H9 (cell line): Measurements from ENCODE around the gene CDH18. TPM values are rescaled to one million over a fixed set of nuclear protein-coding genes. Genes with fewer than 3 reads are reported as not detected.

ENCODE experiments used
- DNase-seq: peaks from one replicate; pipeline ENCODE4 v3.0.0-alpha.2; 2017
- H2AFZ ChIP-seq: one replicate; pipeline ENCODE4 v1.6.1; 2013; ENCODE audit warnings: mild to moderate bottlenecking, low read length, control low read depth, moderate library complexity
- H2AK5ac ChIP-seq: 2 replicates; pipeline ENCODE4 v1.6.1; 2013; ENCODE audit warnings: low read length, control low read depth, mixed read lengths; ENCODE audit not compliant: insufficient read length
- H2BK120ac ChIP-seq: one replicate; pipeline ENCODE4 v1.6.1; 2013; ENCODE audit warnings: low read depth, mild to moderate bottlenecking, low read length, control low read depth, inconsistent platforms; ENCODE audit not compliant: poor library complexity, severe bottlenecking
- H2BK12ac ChIP-seq: 2 replicates; pipeline ENCODE4 v1.6.1; 2013; ENCODE audit warnings: low read length, control low read depth, mixed read lengths, low read depth; ENCODE audit not compliant: insufficient read length
- H2BK15ac ChIP-seq: 2 replicates; pipeline ENCODE4 v1.6.1; 2013; ENCODE audit warnings: low read depth, low read length, control low read depth
- H2BK20ac ChIP-seq: one replicate; pipeline ENCODE4 v1.6.1; 2013; ENCODE audit warnings: low read depth, mild to moderate bottlenecking, low read length, control low read depth, inconsistent platforms; ENCODE audit not compliant: poor library complexity, severe bottlenecking
- H2BK5ac ChIP-seq: 2 replicates; pipeline ENCODE4 v1.6.1; 2013; ENCODE audit warnings: low read length, control low read depth, mixed read lengths; ENCODE audit not compliant: insufficient read length
- H3K14ac ChIP-seq: 2 replicates; pipeline ENCODE4 v1.6.1; 2013; ENCODE audit warnings: low read length, control low read depth; ENCODE audit not compliant: insufficient read depth
- H3K18ac ChIP-seq: 2 replicates; pipeline ENCODE4 v1.6.1; 2013; ENCODE audit warnings: low read depth, mild to moderate bottlenecking, mixed read lengths, low read length, control low read depth; ENCODE audit not compliant: insufficient read length
- H3K23ac ChIP-seq: 2 replicates; pipeline ENCODE4 v1.6.1; 2013; ENCODE audit warnings: low read length, control low read depth, mixed read lengths, low read depth; ENCODE audit not compliant: insufficient read length
- H3K23me2 ChIP-seq: 2 replicates; pipeline ENCODE4 v1.6.1; 2013; ENCODE audit warnings: low read depth, mild to moderate bottlenecking, mixed read lengths, low read length, control low read depth; ENCODE audit not compliant: insufficient read length, poor library complexity, severe bottlenecking
- H3K27ac ChIP-seq: 2 replicates; pipeline ENCODE4 v1.5.1; 2013; ENCODE audit warnings: low read length, control low read depth, mixed read lengths, low read depth; ENCODE audit not compliant: insufficient read length
- H3K27me3 ChIP-seq: 2 replicates; pipeline ENCODE4 v1.6.1; 2013; ENCODE audit warnings: low read length, control low read depth, inconsistent platforms; ENCODE audit not compliant: insufficient read depth
- H3K4ac ChIP-seq: 2 replicates; pipeline ENCODE4 v1.6.1; 2013; ENCODE audit warnings: low read depth, mild to moderate bottlenecking, control low read depth, inconsistent platforms, low read length, moderate library complexity
- H3K4me1 ChIP-seq: 2 replicates; pipeline ENCODE4 v1.6.1; 2013; ENCODE audit warnings: low read length, control low read depth, inconsistent platforms; ENCODE audit not compliant: insufficient read depth
- H3K4me2 ChIP-seq: 2 replicates; pipeline ENCODE4 v1.6.1; 2013; ENCODE audit warnings: low read length, control low read depth, mixed read lengths; ENCODE audit not compliant: insufficient read length, insufficient read depth
- H3K56ac ChIP-seq: 2 replicates; pipeline ENCODE4 v1.6.1; 2013; ENCODE audit warnings: low read depth, mild to moderate bottlenecking, mixed read lengths, low read length, control low read depth; ENCODE audit not compliant: insufficient read length
- H3K79me1 ChIP-seq: 2 replicates; pipeline ENCODE4 v1.6.1; 2013; ENCODE audit warnings: low read depth, mild to moderate bottlenecking, moderate library complexity, low read length, control low read depth, inconsistent platforms; ENCODE audit not compliant: insufficient read depth, poor library complexity, severe bottlenecking
- H3K79me2 ChIP-seq: 2 replicates; pipeline ENCODE4 v1.6.1; 2013; ENCODE audit warnings: low read length, control low read depth, inconsistent platforms; ENCODE audit not compliant: insufficient read depth
- H3K9ac ChIP-seq: 2 replicates; pipeline ENCODE4 v1.6.1; 2013; ENCODE audit warnings: low read length, control low read depth, mixed read lengths; ENCODE audit not compliant: insufficient read length; ENCODE audit errors: extremely low read depth
- H3K9me3 ChIP-seq: one replicate; pipeline ENCODE4 v1.6.1; 2013; ENCODE audit warnings: low read depth, low read length, inconsistent platforms; ENCODE audit not compliant: control insufficient read depth
- H3T11ph ChIP-seq: one replicate; pipeline ENCODE4 v1.6.1; 2013; ENCODE audit warnings: mild to moderate bottlenecking, low read length, control low read depth, inconsistent platforms
- H4K20me1 ChIP-seq: one replicate; pipeline ENCODE4 v1.6.1; 2013; ENCODE audit not compliant: control insufficient read depth, insufficient read length, insufficient read depth
- H4K5ac ChIP-seq: 2 replicates; pipeline ENCODE4 v1.6.1; 2013; ENCODE audit warnings: low read depth, mild to moderate bottlenecking, mixed read lengths, low read length, control low read depth; ENCODE audit not compliant: insufficient read length
- H4K8ac ChIP-seq: replicated peaks from 2 replicates; pipeline ENCODE4 v1.6.1; 2013; ENCODE audit warnings: low read length, control low read depth, mixed read lengths, low read depth; ENCODE audit not compliant: insufficient read length
- H4K91ac ChIP-seq: 2 replicates; pipeline ENCODE4 v1.6.1; 2013; ENCODE audit warnings: low read depth, mild to moderate bottlenecking, moderate library complexity, mixed read lengths, low read length, control low read depth; ENCODE audit not compliant: insufficient read length
- H3K27ac Mint-ChIP-seq, 3 experiments: 2 replicates in 2 of 3; 3 replicates in 1 of 3; pipeline ENCODE4 v1.8.0; 2020 to 2021; ENCODE audit warnings: mixed read lengths in 3 of 3, mild to moderate bottlenecking in 1 of 3, moderate library complexity in 1 of 3
- H3K27me3 Mint-ChIP-seq: 2 replicates; pipeline ENCODE4 v1.8.0; 2021; ENCODE audit warnings: low read depth, mild to moderate bottlenecking, moderate library complexity, mixed read lengths
- H3K36me3 Mint-ChIP-seq, 3 experiments: 2 replicates in 2 of 3; 3 replicates in 1 of 3; pipeline ENCODE4 v1.8.0; 2020 to 2021; ENCODE audit warnings: low read depth in 3 of 3, mixed read lengths in 3 of 3; ENCODE audit not compliant: insufficient read depth in 1 of 3
- H3K4me1 Mint-ChIP-seq, 2 experiments: 2 replicates each; pipeline ENCODE4 v1.8.0; 2020; ENCODE audit warnings: mixed read lengths in 2 of 2
- H3K4me3 Mint-ChIP-seq, 2 experiments: 2 replicates in 1 of 2; 3 replicates in 1 of 2; pipeline ENCODE4 v1.8.0; 2020 to 2021; ENCODE audit warnings: mild to moderate bottlenecking in 2 of 2, mixed read lengths in 2 of 2, moderate library complexity in 1 of 2
- H3K9me3 Mint-ChIP-seq, 2 experiments: 2 replicates in 1 of 2; 3 replicates in 1 of 2; pipeline ENCODE4 v1.8.0; 2020; ENCODE audit warnings: mild to moderate bottlenecking in 2 of 2, mixed read lengths in 2 of 2, moderate library complexity in 1 of 2
- CTCF ChIP-seq: fragments of 200-600 bp; sonication (generic); conservative IDR thresholded peaks from 3 replicates; pipeline ENCODE4 v1.8.0; 2021; ENCODE audit warnings: antibody characterized with exemption, mild to moderate bottlenecking
- WGBS: extraction: QIAGEN DNeasy Blood & Tissue Kit; methylation state at CpG from one replicate; pipeline ENCODE4 v1.1.7; 2013; ENCODE audit warnings: missing lambda C conversion rate, low lambda C conversion rate, mixed read lengths; ENCODE audit not compliant: insufficient read length; ENCODE audit errors: extremely low coverage; 5-methylcytosine and 5-hydroxymethylcytosine counted together
- total RNA-seq: library from RNA; stranded (reverse); gene quantifications from 2 replicates; pipeline ENCODE4 v1.2.1, GENCODE V29; 2021

CDH18 gene
- total RNA-seq, 1 experiment from 2014 or later: not detected

- Histone ChIP-seq H3K9ac (no peak overlapping the region), H2BK20ac (no peak overlapping the region), H3K4me2 (no peak overlapping the region), H3K18ac (no peak overlapping the region), H3K4ac (no peak overlapping the region), H4K20me1 (no peaks in the 10 kb centered on the region), H3K27ac (no peak overlapping the region), H2BK15ac (no peak overlapping the region), H4K91ac (no peak overlapping the region), H3K23ac (no peak overlapping the region), H3K14ac (no peak overlapping the region), H2AK5ac (no peak overlapping the region), H2BK120ac (no peak overlapping the region), H2BK12ac (no peak overlapping the region), H3K79me2 (no peaks in the 10 kb centered on the region), H4K5ac (no peak overlapping the region), H3K27me3 (no peaks in the 10 kb centered on the region), H4K8ac (no peak overlapping the region), H3K56ac (no peak overlapping the region), H3K9me3 (no peaks in the 10 kb centered on the region), H3K79me1 (no peaks in the 10 kb centered on the region), H3T11ph (no peak overlapping the region), H3K23me2 (no peaks in the 10 kb centered on the region), H2BK5ac (no peak overlapping the region), H2AFZ (no peak overlapping the region), H3K4me1 (no peaks in the 10 kb centered on the region)
- peaks cover 16 to 20% of the 10 kb centered on the region in 2 experiments for H3K4me1 Mint-ChIP-seq
- H3K9me3 Mint-ChIP-seq: no peaks in the 10 kb centered on the region; a peak in 1 of 5 replicates
- H3K27me3 Mint-ChIP-seq: no peaks in the 10 kb centered on the region
- peak overlapping the region in 1 of 3 experiments; percentile 59; a peak in 2 of 7 replicates for H3K27ac Mint-ChIP-seq
- WGBS: no CpG with 5 or more reads among the region's 2 CpGs
- no peak for DNase-seq
- H3K4me3 Mint-ChIP-seq: no peak overlapping the region
- H3K36me3 Mint-ChIP-seq: no peaks in the 10 kb centered on the region; a peak in 1 of 7 replicates
- TF ChIP-seq CTCF: no peak
Observed at GRCh38 chr5:19866090-19866450, 121.9 kb downstream of the CDH18 start.
